Tibial nerve (tissue), 4 donors: ENCODE measurements around the gene GPANK1.

Experiments used
- EP300 ChIP-seq, 2 donors: sonication (generic); formaldehyde crosslinking; IDR thresholded peaks; one replicate each; pipeline ENCODE4 v1.6.1; 2017; ENCODE audit warnings: antibody characterized with exemption in 2 of 2, mild to moderate bottlenecking in 1 of 2
- POLR2A ChIP-seq, 2 donors: fragments of 450-650 bp; IDR thresholded peaks; one replicate each; pipeline ENCODE4 v1.6.1; 2017; ENCODE audit warnings: antibody characterized with exemption in 2 of 2, mild to moderate bottlenecking in 2 of 2, moderate library complexity in 2 of 2
- TF ChIP-seq, protein P1 (sequence below), 5 experiments: fragments of 200-600 bp in 3 of 5; fragments of 450-650 bp in 2 of 5; sonication (generic) in 3 of 5; IDR thresholded peaks; one replicate each; pipeline ENCODE4 v1.5.1; 2016 to 2019; ENCODE audit warnings: antibody characterized with exemption in 5 of 5, mild to moderate bottlenecking in 3 of 5, moderate library complexity in 2 of 5

DNA sequence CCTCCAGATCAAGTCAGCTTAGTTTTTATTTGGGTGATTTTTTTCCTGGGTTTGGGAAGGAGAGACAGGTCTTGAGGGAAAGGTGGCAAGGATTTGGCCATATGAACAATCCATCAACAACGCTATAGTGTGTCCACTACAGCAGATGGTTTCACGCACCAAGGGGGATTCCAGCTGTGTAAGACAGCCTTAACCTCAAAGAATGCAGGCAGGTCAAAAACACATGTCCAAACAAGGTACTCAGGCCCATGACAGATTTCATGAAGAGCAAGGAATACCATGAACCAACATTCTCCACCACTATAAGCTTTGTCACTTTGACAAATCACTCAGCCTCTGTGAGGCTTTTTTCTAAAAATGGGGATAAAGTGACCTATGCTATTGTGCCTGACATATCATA, 47.8 kb downstream of the GPANK1 start:
- TF ChIP-seq, protein P1, sequence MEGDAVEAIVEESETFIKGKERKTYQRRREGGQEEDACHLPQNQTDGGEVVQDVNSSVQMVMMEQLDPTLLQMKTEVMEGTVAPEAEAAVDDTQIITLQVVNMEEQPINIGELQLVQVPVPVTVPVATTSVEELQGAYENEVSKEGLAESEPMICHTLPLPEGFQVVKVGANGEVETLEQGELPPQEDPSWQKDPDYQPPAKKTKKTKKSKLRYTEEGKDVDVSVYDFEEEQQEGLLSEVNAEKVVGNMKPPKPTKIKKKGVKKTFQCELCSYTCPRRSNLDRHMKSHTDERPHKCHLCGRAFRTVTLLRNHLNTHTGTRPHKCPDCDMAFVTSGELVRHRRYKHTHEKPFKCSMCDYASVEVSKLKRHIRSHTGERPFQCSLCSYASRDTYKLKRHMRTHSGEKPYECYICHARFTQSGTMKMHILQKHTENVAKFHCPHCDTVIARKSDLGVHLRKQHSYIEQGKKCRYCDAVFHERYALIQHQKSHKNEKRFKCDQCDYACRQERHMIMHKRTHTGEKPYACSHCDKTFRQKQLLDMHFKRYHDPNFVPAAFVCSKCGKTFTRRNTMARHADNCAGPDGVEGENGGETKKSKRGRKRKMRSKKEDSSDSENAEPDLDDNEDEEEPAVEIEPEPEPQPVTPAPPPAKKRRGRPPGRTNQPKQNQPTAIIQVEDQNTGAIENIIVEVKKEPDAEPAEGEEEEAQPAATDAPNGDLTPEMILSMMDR (IDR thresholded peaks at IDR 0.05): no peak
- TF ChIP-seq EP300 (IDR thresholded peaks at IDR 0.05) (no peak), POLR2A (IDR thresholded peaks at IDR 0.05) (no peak)
